Ecto neural progenitor cell (in vitro differentiated cells): Measurements from ENCODE around the gene KLHL13.
"Not testable (repeated sequence)": the region's sequence is repeated elsewhere in the genome, so short reads cannot be mapped to it uniquely, and the experiment has no call there.

Experiments
- DNase-seq: peaks from one replicate; pipeline ENCODE4 v3.0.0-alpha.2; 2018; ENCODE audit warnings: low spot score

The KLHL13 gene, protein sequence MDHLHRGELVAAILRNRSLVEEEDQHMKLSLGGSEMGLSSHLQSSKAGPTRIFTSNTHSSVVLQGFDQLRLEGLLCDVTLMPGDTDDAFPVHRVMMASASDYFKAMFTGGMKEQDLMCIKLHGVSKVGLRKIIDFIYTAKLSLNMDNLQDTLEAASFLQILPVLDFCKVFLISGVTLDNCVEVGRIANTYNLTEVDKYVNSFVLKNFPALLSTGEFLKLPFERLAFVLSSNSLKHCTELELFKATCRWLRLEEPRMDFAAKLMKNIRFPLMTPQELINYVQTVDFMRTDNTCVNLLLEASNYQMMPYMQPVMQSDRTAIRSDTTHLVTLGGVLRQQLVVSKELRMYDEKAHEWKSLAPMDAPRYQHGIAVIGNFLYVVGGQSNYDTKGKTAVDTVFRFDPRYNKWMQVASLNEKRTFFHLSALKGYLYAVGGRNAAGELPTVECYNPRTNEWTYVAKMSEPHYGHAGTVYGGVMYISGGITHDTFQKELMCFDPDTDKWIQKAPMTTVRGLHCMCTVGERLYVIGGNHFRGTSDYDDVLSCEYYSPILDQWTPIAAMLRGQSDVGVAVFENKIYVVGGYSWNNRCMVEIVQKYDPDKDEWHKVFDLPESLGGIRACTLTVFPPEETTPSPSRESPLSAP

DNA sequence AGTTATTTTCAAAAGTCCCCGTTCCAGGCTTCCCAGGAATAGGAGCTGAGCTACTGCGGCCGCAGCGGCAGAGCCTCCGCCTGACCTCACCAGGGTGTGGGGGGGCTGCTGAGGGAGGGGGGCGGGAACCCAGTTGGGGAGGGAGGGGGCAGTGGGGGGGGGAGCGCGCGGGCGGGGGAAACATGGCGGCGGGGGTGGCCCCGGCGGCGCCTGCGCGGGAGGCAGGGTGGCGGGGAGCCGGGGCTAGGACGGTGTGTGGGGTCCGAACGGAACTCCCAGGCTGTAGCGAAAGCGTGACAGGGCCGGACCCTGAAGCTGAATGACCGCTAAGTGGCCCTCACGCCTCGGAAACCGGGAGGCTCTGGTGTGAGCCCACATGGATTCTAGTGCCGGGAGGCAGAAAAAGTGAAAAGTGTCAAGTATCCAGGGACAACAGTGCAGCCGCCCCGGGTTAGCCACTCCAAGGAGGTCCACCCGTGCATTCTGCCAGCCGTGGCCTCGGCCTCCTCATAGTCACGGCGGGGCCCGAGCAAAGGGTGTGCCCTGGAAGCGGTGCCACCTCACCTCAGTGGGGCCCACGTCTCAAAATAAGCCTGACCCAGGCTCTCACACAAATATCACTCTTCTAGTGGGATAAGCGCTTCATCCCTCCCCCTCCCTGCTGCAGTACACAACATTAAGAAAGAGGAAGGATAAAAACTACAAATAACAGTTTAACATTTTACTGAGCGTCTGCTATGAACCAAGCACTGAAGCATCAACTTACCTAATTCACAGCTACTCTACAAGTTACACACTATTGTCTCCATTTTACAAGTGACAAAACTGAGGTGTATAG lies at the start of gene KLHL13:
Gene KLHL13 (minus strand): TSS at position 98 of the 838 bp plus-strand sequence. CDS start 88,337 bp downstream, outside the sequence.
- DNase-seq, result peak; percentile 71

DNA sequence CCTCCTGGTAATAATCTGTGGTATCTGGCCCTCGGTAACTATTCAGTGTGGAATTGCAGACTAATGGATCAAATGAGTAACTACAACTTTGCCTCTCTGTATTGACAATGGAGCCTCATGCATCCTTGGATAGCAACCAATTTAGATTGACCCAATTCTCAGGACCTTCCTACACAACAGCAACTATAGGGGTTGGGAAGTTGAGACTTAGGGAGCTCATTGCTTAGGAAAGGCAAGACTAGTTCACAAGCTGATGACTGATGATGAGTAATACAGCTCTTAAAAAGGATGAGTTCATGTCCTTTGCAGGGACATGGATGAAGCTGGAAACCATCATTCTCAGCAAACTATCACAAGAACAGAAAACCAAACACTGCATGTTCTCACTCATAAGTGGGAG lies 47.5 kb upstream of the KLHL13 start:
- DNase-seq, result no peak

DNA sequence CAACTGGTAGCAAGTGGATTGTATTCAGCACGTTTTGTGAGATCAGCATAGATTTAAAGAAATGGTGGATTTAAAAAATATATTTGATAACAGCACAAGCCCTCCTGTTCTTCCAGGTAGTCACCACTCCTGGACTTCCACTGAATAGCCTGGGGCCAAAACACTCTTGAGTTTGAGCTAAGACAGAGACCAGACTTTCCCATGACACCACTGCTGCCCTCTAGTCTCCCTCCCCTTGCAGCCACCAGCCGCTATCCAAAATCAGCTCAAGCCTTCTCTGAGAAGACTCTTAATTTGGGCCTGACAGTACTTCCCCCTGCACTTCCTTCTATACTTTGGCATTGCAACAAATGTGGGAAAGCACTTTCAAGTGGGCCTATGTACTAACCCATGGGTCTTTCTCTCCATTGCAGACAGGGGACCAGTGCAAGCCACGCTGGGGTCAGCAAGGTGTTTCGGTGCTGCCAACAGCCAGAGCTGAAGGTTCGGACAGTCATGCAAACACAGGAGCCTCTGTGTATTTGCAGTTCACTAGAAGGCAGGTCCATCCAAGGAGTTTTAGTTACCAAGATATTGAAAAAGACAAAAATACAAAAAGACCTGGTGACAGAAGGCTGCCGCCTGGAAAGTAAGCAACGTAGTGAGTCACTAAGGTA lies 40.5 kb upstream of the KLHL13 start:
- DNase-seq, result no peak

DNA sequence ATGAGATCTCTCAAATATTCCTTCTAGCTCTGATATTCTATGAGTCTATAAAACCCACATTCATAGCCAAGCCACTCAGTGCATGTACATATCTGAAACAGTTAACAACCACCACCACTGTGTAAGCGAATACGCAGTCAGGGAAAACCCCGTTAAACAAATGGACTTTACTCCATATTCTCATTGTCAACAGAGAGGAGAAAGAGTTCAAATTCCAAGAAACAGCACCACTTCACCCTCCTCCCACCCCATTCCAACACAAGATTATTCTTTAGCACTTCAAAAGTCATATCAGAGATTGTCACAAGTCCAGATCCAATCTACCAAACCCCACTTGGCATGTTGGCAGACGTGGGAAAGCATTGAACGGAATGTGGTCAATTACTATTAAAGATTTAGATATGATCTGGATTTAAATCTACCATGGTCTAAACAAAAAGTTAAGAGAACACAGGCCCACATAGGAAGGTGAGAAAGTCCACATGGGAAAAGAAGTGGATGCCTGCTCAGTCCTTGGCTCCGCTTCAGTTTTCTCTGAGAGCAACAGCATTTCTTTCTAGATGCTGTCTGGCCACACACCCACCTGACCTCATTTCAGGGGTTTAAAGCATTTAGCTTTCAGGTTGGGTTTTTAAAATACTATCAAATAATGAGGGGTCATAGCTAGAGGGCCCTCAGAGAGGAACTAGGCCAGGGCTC lies 39.8 kb upstream of the KLHL13 start:
- no peak for DNase-seq

DNA sequence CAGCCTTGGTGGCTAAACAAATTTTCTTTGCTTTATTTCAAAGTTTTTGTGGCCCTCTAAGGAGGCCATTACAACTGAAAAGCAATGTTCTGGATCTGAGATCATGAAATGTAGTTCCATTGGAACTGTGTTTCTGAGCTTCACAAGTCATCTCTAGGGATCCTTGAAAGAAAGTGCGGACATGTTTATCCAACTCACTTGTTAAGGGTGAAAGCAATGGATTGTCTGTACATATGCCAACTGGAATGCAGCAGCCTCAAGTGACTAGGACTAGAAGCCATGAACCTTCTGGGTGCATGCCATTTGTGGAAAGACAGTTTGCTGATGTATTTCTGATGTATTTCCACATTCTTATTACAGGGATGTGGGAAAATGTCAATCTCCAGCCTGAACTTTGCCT lies 36.7 kb upstream of the KLHL13 start:
- no peak for DNase-seq

DNA sequence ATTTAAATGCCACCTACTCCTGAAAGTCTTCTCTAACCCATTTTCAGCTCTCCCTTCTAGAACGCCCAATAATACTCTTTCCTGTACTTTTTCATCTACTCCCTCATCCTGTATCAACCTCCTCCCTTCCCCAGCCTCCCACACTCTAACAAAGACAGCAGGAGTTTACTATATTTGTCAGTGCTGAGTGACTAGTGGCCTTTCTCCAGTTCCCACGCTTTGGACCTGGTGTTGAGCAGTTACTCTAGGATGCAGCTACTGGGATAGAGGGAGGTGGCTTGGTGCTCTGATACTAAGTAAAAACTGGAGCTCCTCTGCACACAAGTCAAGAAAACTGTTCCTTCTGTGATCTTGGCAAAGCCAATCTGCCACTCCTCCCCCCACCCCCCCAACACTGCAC lies 36.1 kb upstream of the KLHL13 start:
- no peak for DNase-seq

DNA sequence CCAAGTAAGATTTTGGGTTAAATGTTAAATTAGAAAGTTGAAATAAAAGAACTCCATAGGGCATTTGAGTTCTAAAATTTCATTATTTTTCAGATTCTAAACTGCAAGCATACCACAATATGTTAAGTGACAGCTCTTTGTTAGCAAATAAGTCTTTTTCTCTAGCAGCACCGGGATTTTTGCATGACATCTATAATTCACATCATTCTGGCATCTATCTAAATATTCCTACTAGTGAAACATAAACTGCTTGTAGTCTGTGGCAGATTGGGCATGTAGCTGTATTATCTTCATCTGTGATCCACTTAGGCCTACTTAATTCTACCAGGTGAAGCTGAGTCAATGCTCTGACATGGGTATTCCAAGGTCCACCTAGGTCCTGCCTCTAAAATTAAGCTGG lies 32.1 kb upstream of the KLHL13 start:
- DNase-seq, result no peak

DNA sequence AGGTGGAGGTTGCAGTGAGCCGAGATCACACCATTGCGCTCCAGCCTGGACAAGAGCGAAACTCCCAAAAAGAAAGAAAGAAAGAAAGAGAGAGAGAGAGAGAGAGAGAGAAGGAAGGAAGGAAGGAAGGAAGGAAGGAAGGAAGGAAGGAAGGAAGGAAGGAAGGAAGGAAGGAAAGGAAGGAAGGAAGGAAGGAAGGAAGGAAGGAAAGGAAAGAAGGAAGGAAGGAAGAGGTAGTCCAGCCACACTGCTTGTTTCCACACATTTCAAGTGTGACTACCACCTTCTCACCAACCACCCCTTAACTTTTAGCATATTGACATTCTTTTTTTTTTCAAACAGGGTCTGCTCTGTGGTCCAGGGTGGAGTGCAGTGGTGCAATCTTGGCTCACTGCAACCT lies 31.2 kb upstream of the KLHL13 start:
- not testable (repeated sequence) for DNase-seq

DNA sequence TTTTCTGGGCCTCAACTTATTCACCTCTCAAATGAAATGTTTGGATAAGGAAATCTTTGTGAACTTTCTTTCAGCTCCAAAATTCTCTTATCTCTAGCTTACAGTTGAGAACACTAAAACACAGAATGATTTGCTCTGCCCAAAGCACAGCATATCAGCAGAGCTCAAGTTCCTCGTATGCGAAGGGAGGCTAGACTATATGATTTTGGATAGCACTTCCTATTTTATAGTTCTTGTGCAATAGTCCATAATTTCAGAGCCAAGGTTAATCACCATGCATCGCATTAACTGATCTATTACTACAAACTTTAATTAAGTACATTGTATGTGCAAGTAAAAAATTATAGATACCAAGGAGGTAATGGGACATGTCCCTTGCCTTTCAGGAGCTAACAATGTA lies 27.0 kb upstream of the KLHL13 start:
- DNase-seq, result no peak

DNA sequence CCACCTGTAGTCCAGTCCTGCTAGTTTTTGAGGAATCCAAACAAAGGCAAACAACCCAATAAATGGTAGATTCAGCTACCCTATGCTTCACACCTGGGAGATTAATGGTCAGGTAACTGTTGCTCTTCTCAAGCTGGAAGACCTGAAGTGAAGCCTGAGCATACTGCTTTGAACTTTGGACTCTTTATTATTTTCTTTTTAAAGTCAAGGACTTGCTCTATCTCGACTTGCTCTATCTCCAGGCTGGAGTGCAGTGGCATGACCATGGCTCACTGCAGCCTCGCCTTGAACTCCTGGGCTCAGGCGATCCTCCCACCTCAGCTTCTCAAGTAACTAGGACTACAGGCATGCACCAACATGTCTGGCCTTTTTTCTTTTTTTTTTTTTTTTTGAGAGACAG lies 14.7 kb upstream of the KLHL13 start:
- DNase-seq, result no peak

DNA sequence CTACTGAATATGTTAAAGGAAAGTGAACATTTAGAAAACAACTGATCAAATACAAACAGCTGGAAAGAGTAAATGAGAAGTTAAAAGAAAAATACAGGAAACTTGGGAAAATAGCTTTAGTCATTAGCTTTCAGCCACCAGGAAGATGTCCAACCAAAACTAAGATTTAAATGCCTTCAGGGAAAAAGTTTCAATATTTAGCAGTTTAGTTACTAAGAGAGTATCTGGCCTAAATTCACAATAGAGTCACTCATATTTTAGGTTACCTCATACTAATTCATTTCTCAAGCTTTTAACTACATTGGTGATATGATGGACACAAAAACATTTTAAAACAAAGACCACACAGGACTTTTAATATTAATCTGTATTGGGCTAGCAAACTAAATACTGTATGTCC lies 13.1 kb upstream of the KLHL13 start:
- no peak for DNase-seq

DNA sequence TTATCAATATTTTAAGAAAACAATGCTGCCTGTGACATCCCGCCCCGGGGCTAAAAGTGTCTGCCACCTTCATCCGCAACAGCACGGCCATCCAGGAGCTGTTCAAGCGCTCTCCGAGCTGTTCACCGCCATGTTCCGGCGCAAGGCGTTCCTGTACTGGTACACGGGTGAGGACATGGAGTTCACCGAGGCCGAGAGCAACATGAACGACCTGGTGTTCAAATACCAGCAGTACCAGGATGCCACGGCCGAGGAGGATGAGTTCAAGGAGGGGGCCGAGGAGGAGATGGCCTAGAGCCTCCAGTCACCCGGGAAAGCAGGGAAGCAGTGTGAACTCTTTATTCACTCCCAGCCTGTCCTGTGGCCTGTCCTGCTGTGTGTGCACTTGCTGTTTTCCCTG lies 12.1 kb upstream of the KLHL13 start:
- no peak for DNase-seq

DNA sequence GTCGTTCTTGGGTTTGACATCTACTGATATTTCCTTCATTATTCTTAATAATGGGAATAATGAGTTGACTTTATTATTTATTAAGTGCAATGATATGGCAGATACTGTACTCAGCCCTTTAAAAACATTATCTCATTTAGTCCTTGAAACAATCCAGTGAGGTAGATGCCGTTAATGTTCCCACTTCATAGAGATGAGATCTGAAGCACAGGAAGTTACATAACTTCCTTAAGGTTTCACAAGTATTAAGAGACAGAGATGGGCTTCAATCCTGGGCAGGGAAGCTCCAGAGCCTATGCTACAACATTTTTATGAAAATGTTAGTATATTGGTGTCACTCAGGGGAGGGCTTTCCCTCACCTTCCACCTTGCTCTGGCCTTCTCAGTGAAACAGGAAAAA lies 9.7 kb upstream of the KLHL13 start:
- no peak for DNase-seq

DNA sequence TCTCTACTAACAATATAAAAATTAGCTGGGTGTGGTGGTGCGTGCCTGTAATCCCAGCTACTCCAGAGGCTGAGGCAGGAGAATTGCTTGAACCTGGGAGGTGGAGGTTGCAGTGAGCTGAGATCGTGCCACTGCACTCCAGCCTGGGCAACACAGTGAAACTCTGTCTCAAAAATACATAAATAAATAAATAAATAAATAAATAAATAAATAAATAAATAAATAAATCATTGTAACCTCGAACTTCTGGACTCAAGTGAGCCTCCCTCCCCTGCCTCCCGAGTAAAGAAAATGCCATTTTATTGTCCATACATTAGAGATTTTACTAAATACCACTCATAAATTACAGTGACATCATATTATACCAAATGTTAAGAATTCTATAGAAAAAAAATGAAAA lies 7.6 kb upstream of the KLHL13 start:
- not testable (repeated sequence) for DNase-seq

DNA sequence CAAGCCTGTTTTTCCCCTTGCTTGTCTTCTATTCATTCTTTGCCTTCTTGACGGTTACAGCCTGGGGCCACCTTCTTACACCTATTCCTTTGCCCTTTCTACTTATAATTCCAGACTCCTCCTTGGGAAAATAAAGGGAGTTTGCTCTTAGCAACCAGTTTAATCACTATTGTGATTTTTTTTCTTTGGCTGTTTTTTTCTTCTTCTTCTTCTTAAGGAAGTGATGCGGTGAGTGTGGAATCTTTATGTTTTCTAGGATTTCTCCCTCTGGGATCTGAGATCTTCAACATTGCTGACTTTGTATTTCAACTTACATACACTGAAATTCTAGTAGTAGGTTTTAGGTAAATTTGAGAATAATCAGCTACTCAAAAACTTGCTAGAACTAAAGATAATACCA lies 1.1 kb upstream of the KLHL13 start:
- no peak for DNase-seq

DNA sequence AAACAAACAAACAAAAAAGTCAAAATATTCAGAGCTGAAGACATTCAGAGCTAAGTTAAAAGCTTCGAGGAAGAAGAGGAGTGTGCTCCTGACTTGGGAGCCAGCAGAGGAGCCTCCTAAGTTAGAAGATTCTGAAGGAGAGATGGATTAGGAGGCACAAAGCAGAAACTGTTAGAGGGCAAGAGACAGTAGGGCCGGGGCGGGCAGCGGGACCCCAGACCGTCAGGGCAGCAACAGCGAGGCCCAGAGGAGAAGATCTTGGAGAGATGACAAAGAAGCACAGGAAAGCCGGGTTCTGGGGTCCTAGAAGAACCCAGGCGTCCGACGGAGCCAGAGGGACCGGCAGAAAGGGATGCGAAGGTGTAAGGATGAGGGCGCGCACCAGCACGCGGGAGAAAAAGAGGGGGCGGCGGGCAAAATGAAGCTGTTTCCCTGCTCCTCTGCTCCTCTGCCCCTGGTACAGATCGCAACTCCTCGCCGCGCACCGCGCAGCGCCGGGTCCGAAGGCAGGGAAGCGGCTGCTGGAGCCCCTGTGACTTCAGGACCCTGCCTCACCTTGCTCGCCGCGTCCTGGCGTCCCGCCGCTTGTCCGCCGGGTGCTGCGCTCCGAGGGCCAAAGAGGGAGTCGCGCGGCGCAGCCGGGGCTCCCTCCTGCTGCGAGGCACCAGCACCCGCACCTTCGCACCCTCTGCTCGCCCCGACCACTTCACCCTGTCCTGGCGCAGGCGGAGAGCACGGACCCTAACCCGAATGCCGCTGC lies 477 bp downstream of the KLHL13 start:
- DNase-seq, result peak; percentile 58

DNA sequence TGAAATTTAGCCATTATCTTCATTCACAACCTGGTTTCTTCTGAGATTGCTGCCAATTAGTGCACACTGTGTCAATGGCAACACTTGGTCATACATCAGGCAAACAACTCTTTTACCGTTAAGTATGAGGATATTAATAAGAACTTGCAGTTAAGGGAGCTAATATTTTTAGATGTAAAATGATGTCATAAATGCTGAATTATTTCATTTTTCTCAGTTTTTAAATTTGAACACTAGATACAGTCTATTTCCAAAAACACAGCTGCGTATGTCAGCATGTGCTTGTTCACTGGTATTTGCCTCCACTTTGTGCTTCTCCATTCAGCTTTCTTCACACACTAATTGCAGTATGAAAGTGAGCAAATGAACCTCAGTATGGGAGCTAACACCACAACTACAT lies 1.6 kb downstream of the KLHL13 start:
- DNase-seq, result no peak

DNA sequence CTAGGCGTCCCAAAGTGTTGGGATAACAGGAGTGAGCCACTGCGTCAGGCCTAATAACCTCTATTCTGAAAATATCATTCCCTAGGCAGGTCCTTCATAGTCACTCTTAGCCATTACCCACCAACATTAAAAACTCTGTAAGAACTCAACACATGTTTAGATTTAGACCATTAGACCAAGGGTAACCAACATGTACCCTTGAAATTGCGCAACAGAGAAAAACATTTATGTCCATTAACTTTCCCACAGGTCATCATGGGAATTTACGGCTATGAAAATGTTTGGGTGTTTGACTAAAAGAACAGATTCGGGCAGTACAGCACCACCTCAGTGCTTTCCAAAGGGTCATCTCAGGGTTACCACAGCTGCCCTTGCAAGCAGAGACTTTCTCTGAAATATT lies 7.5 kb downstream of the KLHL13 start:
- no peak for DNase-seq

DNA sequence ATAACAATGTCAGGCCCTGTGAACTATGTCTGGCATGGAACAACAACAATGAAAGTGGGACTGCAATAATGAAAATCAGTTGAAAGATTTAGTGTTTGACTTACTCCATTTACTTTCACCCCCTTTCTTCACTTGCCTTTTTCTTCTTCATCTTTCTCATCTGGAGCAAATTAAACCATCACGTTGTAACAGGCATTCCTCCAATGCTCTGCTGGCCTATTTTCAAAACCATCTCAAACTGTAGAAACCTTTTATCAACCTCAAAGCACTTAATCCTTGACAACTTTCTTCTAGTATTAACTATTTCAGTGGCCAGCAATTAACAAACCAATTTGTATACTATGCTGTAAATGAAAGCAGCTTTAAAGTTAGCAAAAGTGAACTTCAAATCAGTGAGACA lies 8.3 kb downstream of the KLHL13 start:
- DNase-seq, result no peak

DNA sequence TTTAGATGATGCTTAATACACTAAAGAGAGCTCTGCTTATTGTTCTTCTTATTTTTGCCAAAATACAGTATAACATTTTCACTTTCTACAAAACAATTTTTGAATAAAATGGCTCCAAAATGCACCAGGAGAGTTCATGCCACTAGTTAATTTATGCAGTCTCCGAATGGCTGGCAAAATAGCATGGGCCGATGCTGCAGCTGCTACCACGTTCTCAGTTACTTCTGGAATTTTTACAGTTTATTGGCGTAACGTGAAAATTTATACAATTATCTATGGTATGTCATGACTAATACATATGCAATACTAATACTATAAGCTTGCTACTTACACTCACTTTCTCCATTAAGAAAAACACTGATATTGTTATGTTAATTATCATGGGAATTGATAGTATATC lies 16.5 kb downstream of the KLHL13 start:
- no peak for DNase-seq

DNA sequence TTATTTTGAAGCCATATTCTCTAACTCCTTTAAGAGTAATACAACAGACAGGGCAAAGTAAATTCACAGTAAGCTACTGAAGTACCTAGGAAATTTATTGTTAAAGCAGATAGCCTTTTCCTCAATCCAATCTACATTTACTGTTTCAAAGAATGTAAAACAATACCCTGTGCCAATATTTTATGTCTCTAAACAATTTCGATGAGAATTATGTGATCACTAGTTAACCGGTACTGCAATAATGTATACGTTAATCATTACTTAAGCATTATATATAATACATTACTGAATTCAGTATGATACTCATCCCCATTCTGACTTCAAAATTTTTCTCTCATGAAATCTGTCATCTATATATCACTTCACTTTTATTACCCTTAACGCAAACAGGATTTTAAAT lies 28.5 kb downstream of the KLHL13 start:
- no peak for DNase-seq
